Activated CD4-positive, alpha-beta T cell treated with anti-CD3 and anti-CD28 coated beads, Interleukin-2, amount 50 U/mL, for 24 hours (primary cell): Measurements from ENCODE around the gene HNRNPD.
"Not testable (repeated sequence)": the region's sequence is repeated elsewhere in the genome, so short reads cannot be mapped to it uniquely, and the experiment has no call there.

ENCODE experiments used
- DNase-seq, 2 donors: peaks; one replicate each; pipeline ENCODE4 v3.0.0-alpha.2; 2020; ENCODE audit warnings: low read depth in 1 of 2, low spot score in 1 of 2

Gene HNRNPD, protein sequence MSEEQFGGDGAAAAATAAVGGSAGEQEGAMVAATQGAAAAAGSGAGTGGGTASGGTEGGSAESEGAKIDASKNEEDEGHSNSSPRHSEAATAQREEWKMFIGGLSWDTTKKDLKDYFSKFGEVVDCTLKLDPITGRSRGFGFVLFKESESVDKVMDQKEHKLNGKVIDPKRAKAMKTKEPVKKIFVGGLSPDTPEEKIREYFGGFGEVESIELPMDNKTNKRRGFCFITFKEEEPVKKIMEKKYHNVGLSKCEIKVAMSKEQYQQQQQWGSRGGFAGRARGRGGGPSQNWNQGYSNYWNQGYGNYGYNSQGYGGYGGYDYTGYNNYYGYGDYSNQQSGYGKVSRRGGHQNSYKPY

GRCh38 chr4:82373816-82374625 lies at the start of gene HNRNPD:
Gene HNRNPD, minus strand, starts transcription at chr4:82373991. Its CDS starts 313 bp downstream, at chr4:82373678.
- DNase-seq, result peak; percentile 78 to 93

GRCh38 chr4:82422616-82423015 lies 48.8 kb upstream of the HNRNPD start:
- DNase-seq, result no peak

- DNase-seq, result no peak
Observed at GRCh38 chr4:82421796-82422560, 48.2 kb upstream of the HNRNPD start.

DNA sequence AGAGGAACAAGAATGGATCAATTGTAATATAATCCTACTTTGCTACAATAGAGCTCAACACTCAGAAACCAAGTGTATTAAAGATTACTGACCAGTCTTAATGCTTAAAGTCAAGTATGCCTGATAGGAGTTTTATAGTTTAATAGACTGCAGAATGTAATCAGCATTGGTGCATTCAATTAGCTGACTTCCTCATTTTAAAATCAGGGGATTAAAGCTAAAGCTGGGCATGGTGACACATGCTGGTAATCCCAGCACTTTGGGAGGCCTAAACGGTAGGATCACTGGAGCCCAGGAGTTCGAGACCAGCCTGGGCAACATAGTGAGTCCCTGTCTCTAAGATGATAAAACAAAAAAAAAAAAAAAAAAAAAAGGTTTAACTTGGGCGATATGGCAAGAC lies 45.7 kb upstream of the HNRNPD start:
- DNase-seq, result no peak

GRCh38 chr4:82415922-82416365 lies 42.2 kb upstream of the HNRNPD start:
- no peak for DNase-seq

GRCh38 chr4:82415061-82415460 lies 41.3 kb upstream of the HNRNPD start:
- not testable (repeated sequence) for DNase-seq

- no peak for DNase-seq
Observed at GRCh38 chr4:82403725-82404124, 29.9 kb upstream of the HNRNPD start.

DNA sequence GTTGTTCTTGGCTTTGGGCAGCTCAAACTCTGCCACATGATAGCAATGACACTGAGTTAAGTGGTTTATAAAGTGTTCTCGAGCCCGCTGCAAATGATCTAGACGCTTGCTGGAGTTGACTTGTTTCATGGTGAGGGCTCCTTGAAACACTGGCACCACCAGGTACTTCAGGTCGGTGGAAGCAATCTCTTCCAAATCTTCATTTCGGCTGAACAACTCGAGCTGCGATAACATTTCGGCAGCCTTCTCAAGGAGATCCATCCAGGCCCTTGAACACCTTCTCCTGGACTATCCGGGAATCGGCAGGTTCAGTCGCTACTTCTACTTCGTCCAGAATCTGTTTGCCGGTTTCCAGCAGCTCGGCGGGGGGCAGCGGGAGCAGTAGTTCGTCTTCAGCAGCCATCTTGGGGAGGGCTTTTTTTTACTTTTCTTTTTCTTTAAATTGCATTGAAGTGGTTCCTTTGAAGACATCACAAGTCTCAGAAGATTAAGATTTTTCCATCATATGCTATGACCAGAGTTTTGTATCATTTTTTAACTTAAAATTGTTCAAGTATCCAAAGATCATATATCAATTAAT lies 28.5 kb upstream of the HNRNPD start:
- no peak for DNase-seq

- no peak for DNase-seq
Observed at GRCh38 chr4:82401600-82401999, 27.8 kb upstream of the HNRNPD start.

DNA sequence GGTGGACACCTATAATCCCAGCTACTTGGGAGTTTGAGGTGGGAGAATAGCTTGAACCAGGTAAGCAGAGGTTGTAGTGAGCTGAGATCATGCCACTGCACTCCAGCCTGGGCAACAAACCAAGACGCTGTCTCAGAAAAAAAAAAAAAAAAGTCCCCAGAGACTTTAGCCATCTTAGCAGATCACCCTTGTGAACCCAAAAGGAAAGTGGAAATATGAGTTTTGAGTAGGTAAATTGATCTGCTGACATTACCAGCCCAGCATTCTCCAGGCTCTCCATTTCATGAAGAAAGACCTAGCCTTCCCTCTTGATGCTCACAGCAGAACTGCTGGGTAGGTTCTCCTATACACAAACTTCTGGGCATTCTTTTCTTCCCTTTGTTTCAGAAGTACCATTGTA lies 24.5 kb upstream of the HNRNPD start:
- DNase-seq, result no peak

GRCh38 chr4:82397527-82397926 lies 23.7 kb upstream of the HNRNPD start:
- DNase-seq, result no peak

GRCh38 chr4:82394896-82395295 lies 21.1 kb upstream of the HNRNPD start:
- DNase-seq, result no peak

GRCh38 chr4:82390061-82390460 lies 16.3 kb upstream of the HNRNPD start:
- DNase-seq, result not testable (repeated sequence)

DNA sequence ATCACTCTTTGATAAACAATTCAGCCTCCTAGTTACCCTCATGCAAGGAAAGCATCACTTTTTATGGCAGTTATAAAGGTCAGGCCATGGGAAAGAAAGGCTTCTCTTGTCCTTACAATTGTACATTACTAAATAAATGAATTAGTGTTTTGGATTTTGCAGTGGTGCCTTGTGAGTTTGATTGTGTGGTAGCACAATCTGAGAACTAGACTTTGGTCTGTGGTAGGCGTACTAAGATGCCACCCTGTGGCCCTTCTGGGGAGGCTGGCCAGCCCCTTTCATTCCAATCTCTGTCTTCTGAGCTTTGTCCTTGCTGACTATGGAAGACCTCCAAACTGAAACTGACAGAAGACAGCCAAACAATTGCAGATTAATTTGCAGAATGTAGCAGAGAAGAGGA lies 14.6 kb upstream of the HNRNPD start:
- no peak for DNase-seq

GRCh38 chr4:82386312-82386711 lies 12.5 kb upstream of the HNRNPD start:
- not testable (repeated sequence) for DNase-seq

GRCh38 chr4:82382751-82383150 lies 9.0 kb upstream of the HNRNPD start:
- DNase-seq, result no peak

- no peak for DNase-seq
Observed at GRCh38 chr4:82381661-82382296, 8.0 kb upstream of the HNRNPD start.

DNA sequence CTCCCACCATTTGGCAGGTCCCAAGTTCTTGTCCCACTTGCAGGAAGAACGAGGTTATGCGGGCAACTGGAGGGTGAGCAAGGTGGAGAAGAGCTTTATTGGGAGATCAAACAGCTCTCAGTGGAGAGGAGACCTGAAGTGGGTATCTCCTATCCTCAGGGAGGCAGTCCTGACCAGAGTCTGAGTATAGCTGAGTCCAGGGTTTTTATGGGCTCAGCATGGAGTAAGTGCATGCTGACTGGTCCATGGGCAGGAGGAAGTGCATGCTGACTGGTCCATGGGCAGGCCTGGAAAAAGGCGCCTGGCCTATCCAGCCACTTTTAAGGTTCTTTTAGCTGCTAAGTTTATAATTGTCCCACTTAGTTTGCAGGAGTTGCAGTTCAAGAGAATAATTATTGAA lies 7.4 kb upstream of the HNRNPD start:
- no peak for DNase-seq

GRCh38 chr4:82380831-82381230 lies 7.0 kb upstream of the HNRNPD start:
- no peak for DNase-seq

GRCh38 chr4:82380344-82380743 lies 6.6 kb upstream of the HNRNPD start:
- no peak for DNase-seq

GRCh38 chr4:82376109-82376508 lies 2.3 kb upstream of the HNRNPD start:
- no peak for DNase-seq
